GM19023 (cell line): ENCODE measurements around the gene TAS1R1.
A peak's percentile ranks its signal among the peaks of the same experiment; 100 is the strongest.
"Not testable (repeated sequence)": the region's sequence is repeated elsewhere in the genome, so short reads cannot be mapped to it uniquely, and the experiment has no call there.

Experiments
- ATAC-seq: cut with Tn5 transposase; IDR thresholded peaks from one replicate; pipeline ENCODE4 v1.9.1; 2021; ENCODE audit warnings: mild to moderate bottlenecking, moderate library complexity; ENCODE audit not compliant: unreplicated experiment

TAS1R1 gene

GRCh38 chr1:6519935-6520671, 35.0 kb upstream of the TAS1R1 start:
- no peak for ATAC-seq

- ATAC-seq = no peak
Measured at GRCh38 chr1:6521536-6521935, 33.6 kb upstream of the TAS1R1 start.

- ATAC-seq = no peak
Measured at GRCh38 chr1:6523566-6523965, 31.5 kb upstream of the TAS1R1 start.

- no peak for ATAC-seq
Measured at GRCh38 chr1:6526316-6526715, 28.8 kb upstream of the TAS1R1 start.

- no peak for ATAC-seq
Measured at GRCh38 chr1:6528492-6528891, 26.6 kb upstream of the TAS1R1 start.

GRCh38 chr1:6530504-6531160, 24.5 kb upstream of the TAS1R1 start:
- ATAC-seq = no peak

- ATAC-seq = no peak
Measured at GRCh38 chr1:6531996-6532395, 23.1 kb upstream of the TAS1R1 start.

DNA sequence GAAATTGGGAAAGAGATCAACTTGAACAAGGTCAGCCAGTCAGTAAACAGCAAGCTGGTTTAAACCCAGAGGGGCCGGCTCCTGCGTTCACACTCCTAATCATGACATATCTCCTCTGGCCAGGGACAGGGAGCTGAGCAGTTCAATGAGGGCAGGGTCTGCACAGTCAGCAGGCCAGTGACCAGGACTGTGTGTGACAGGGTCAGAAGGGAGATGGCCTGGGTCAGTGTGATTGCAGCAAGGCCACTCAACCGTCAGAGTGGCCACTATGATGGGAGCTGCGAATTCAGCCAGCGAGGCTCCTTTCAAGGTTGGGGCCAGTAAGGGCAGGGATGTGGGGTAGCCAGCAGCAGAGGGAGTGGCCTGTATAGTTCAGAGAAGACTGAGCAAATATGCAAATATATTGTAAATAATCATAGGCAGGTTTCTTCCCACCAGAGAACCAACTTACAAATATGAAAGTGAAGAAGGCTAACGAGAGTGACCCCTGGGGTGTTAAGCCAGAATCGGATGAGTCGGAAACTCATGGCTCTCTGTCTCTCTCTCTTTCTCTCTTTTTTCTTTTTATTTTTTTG, 20.8 kb upstream of the TAS1R1 start:
- no peak for ATAC-seq

GRCh38 chr1:6535214-6535613, 19.9 kb upstream of the TAS1R1 start:
- no peak for ATAC-seq

DNA sequence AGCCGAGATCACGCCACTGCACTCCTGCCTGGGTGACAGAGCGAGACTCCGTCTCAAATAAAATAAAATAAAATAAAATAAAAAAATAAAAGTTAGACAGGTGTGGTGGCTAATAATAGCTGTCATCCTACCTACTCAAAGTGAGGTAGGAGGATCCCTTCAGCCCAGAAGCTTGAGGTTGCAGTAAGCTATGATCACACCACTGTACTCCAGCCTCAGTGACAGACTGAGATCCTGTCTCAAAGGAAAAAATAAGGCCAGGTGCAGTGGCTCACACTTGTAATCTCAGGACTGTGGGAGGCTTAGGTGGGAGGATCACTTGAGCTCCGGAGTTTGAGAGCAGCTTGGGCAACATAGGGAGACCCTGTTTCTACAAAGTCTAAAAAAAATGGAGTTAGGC, 18.8 kb upstream of the TAS1R1 start:
- no peak for ATAC-seq

DNA sequence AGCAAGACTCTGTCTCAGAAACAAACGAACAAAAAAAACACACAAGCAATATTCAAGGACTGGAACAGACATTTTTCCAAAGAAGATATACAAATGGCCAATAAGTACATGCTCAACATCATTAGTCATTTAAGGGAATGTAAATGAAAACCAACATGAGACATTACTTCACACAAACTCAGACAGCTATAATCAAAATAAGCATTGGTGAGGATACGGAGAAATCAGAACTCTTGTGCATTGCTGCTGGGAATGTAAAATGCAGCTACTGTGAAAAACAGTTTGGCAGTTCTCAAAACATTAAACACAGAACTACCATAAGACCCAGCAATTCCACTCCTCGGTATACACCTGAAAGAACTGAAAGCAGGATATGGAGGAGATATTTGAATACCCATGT, 16.2 kb upstream of the TAS1R1 start:
- ATAC-seq = no peak

DNA sequence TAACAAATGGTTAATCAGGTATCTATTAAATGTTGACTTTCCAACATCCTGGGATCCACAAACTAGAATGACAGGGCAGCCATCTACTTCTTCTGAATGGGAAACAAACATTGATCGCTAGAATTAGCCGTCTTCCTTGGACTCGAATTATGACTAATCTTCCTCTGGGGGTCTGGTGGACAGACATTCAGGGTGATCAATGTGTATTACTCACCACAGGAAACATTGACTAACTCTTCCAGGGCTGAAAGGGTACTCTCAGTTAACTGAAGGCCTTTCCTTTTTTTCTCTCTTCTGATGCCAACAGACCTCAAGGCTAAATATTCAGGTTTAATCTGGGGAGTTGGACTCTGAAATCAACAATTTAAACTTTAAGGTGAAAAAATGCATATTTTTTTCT, 10.3 kb upstream of the TAS1R1 start:
- ATAC-seq = no peak

DNA sequence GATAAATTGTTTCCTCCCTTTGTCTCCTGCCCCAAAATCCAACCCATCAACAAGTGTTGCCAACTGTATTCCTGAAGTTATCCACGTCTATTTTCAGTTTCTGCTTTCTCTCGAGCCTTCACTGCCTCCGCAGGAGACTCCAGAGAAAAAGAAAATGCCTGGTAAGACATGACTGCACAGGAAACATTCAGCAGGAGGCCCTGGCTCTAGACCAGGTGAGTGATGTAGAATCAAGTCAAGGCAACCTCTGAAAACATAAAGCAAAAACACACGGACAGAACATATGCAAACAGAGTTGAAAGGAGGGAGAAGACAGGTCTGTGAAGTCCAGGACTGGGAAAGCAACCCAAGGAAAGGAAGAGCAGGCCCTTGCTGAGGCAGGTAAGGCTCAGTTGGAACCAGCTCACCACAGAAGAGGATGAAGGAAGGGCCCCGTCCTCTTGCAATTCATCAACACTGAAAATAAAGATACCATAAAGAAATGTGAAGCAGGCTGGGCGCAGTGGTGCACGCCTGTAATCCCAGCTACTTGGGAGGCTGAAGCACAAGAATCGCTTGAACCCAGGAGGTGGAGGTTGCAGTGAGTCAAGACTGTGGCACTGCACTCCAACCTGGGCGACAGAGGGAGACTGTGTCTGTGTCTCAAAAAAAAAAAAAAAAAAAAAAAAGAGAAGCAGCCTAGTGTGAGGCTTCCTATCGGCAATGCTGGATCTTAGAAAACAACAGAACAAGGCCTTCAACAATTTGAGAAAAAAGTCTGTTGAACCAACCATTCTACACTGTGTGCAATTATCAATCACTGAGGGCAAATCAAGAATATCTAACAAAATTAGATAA, 9.6 kb upstream of the TAS1R1 start:
- ATAC-seq = no peak

GRCh38 chr1:6546326-6546725, 8.8 kb upstream of the TAS1R1 start:
- ATAC-seq = no peak

DNA sequence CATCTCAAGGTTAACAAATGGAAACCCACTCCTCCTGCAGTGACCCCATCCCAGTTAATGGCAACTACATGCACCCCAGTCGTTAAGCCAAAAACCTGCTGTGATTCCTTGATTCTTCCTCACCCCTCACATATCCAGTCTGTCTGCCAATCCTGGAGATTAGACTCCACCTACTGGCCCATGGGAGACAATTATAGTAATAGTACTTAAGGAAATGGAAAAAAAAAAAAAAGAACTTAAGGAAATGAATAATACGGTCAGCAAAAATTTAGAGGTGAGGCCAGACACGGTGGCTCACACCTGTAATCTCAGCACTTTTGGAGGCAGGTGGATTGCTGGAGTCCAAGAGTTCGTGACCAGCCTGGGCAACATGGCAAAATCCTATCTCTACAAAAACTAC, 7.8 kb upstream of the TAS1R1 start:
- ATAC-seq = no peak

- peak; percentile 86 for ATAC-seq
Measured at GRCh38 chr1:6554031-6554906, 838 bp upstream of the TAS1R1 start, which contains the start of gene NOL9. Gene NOL9, minus strand, starts transcription at chr1:6554513. Its CDS starts 11 bp downstream, at chr1:6554502.

GRCh38 chr1:6557597-6557996, 2.5 kb downstream of the TAS1R1 start:
- no peak for ATAC-seq

DNA sequence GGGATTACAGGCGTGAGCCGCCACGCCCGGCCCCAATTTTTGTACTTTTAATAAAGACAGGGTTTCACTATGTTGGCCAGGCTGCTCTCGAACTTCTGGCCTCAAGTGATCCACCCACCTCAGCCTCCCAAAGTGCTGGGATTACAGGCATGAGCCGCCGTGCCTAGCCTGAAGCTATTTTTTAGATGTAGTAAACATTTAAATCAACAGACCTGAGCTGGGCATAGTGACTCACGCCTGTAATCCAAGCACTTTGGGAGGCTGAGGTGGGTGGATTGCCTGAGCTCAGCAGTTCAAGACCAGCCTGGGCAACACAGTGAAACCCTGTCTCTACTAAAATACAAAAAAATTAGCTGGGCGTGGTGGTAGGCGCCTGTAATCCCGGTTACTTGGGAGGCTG, 4.1 kb downstream of the TAS1R1 start:
- ATAC-seq = not testable (repeated sequence)

DNA sequence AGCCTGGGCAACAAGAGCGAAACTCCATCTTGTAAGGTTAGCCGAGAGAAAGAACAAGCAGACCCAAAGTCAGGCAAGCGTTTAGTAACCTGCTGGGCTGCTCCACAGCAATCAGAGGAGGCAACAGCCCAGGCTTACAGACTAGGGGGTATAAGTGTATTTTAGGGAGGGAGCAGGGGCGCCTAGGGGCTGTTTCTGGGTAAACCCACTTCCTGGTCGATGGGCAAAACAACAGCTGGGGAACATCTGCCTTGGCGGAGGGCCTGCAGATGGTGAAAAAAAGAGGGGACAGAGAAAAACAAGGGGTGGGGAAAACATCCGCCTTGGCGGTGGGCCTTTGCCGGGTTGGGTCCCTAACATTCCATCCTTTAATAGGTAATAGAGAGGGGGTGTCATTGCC, 5.2 kb downstream of the TAS1R1 start:
- no peak for ATAC-seq

- ATAC-seq = no peak
Measured at GRCh38 chr1:6569033-6569432, 13.9 kb downstream of the TAS1R1 start.
